Measurements from ENCODE around the gene ERI3.
"Not testable (repeated sequence)": the region's sequence is repeated elsewhere in the genome, so short reads cannot be mapped to it uniquely, and the experiment has no call there.

ERI3 gene

DNA sequence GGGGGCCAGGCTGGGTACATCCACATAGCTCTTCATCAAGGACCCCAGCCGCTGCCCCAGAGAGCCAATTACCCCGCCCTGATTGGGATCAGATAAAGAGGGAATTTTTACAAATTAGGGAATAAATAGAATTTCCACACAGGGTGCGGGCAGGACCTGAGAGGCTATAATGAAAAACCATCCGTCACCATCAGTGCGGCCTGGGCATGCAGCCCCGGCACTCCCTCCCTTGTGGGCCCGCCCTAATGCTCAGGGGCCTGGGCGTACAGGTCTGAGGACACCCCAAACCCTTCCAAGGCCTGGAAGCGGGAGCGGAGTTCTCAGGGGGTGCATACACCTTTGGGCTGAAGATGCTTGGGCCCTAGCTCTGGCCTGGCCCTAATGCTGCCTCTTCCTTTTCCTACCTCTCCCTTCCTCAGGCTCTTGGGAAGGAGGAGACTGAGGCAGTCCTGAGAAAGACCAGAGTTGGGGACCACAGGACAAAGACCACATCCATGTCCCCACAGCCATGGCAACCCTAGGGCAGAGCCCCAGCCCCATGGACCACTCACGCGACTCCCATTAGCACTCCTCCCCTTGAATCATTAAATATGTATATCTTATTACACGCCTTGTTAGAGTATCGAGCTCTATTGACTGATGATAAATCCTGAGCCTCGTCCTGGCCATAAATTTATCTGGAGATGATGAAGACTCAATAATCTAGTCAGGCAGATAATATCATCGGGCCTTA, 125.5 kb downstream of the ERI3 start:
- DNase-seq, result no peak

- no peak for DNase-seq
Measured at GRCh38 chr1:44228218-44228617, 126.8 kb downstream of the ERI3 start.

GRCh38 chr1:44227211-44227610, 127.8 kb downstream of the ERI3 start:
- DNase-seq, result no peak

- DNase-seq, result no peak
Measured at GRCh38 chr1:44225761-44226160, 129.3 kb downstream of the ERI3 start.

GRCh38 chr1:44223187-44223610, 131.9 kb downstream of the ERI3 start:
- no peak for DNase-seq

- no peak for DNase-seq
Measured at GRCh38 chr1:44222397-44223186, 132.5 kb downstream of the ERI3 start.

- DNase-seq, result no peak
Measured at GRCh38 chr1:44221769-44222168, 133.3 kb downstream of the ERI3 start.

- no peak for DNase-seq
Measured at GRCh38 chr1:44220755-44221154, 134.3 kb downstream of the ERI3 start.

DNA sequence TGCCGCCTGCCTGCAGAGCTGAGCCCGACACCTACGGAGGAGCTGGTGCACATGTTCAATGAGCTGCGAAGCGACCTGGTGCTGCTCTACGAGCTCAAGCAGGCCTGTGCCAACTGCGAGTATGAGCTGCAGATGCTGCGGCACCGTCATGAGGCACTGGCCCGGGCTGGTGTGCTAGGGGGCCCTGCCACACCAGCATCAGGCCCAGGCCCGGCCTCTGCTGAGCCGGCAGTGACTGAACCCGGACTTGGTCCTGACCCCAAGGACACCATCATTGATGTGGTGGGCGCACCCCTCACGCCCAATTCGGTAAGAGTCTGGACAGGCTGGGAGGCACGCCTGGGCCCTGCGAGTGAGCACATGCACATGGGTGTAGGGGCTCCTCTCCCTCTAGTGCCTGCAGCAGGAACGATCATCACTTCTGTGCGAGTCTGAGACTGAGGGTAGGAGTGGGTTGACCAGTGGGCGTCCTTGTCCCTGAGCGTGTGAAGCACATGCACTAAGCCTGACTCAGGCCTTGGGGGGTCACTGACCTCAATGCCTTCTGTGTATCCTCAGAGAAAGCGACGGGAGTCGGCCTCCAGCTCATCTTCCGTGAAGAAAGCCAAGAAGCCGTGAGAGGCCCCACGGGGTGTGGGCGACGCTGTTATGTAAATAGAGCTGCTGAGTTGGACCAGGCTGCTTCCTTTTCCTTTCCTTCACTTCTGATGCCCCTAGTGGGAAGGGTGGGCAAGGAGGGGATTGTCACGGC, 134.9 kb downstream of the ERI3 start:
- no peak for DNase-seq

GRCh38 chr1:44219301-44219626, 135.8 kb downstream of the ERI3 start:
- no peak for DNase-seq

DNA sequence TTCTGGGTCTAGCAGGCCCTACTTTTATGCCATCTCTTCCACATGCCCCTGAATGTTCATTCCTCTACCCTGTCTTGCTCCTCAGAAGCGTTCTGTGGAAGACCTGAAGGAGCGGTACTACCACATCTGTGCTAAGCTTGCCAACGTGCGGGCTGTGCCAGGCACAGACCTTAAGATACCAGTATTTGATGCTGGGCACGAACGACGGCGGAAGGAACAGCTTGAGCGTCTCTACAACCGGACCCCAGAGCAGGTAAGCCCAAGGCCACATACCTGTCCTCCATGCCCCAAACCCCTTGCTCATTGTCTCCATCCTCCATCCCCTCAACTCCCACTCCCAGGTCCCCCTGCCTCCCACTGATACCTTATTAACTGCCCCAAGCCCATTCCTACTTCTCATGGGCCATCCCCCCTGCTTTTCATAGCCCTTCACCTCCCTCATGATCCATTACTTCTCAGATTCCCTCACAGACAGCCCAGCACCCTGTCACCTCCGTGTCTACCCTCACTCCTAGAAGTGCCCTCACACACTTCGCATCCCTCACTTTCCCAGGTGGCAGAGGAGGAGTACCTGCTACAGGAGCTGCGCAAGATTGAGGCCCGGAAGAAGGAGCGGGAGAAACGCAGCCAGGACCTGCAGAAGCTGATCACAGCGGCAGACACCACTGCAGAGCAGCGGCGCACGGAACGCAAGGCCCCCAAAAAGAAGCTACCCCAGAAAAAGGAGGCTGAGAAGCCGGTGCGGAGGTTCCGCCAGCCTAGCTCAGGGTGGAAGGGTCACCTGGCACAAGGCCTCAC, 136.4 kb downstream of the ERI3 start:
- no peak for DNase-seq

DNA sequence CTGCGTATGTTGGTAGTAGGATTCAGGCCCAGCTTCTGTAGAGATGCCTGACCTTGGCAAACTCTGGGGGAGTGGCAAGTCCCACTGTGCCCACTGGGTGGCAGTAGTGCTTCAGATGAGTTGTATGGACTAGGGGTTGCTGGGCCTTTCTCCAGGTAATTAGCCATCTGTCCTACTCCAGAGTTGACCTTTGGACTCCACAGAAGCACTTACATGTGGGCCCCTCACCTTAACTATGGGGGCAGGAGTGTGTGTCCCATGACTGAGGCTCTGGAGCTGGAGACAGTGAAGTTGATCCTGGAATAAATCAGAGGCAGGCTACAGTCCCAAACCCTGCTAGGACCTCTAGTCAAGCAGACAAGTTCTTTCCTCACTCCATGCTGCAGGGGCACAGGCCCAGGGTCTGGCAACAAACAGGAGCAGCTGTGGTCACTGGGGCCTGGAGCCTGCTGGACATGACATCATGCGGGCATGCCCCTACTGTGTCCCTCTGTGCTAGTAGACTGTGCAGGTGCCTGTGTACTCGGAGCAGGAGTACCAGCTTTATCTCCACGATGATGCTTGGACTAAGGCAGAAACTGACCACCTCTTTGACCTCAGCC, 137.1 kb downstream of the ERI3 start:
- DNase-seq, result peak; percentile 89

GRCh38 chr1:44213222-44214112, 141.6 kb downstream of the ERI3 start, which contains the start of gene DMAP1:
Gene DMAP1 (plus strand): TSS chr1:44213471. CDS start chr1:44213754, 283 bp downstream.
- DNase-seq, result peak; percentile 95

GRCh38 chr1:44212355-44213221, 142.5 kb downstream of the ERI3 start:
- no peak for DNase-seq

GRCh38 chr1:44210595-44210994, 144.5 kb downstream of the ERI3 start:
- DNase-seq, result no peak

DNA sequence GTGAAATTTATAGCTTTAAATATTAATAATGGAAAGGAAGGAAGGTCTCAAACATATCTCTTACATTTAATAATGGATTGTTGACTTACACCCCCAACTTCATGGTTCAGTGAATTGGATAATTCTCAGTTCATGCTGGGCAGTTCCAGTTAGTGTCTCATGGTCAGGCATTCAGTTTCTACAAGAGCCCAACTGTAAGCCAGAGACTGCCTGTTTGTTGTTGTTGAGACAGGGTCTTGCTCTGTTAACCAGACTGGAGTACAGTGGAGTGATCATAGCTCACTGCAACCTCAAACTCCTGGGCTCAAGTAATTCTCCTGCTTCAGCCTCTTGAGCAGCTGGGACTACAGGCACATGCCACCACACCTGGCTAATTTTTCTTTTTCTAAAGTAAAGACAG, 146.8 kb downstream of the ERI3 start:
- DNase-seq, result no peak

DNA sequence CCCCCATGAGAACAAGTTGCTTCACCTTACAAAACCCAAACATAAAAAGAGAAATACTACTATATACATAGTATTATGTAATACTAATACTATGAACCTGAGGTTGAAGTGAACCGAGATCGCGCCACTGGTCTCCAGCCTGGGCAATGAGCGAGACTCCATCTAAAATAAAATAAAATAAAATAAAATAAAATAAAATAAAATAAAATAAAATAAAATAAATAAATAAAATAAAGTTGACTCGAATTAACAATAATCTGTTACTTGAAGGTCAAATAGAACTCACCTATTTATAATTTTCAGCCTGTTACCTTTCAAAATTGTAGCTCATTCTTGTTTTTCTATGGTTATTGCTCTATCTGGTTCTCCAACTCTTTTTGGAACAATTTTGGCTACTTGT, 148.5 kb downstream of the ERI3 start:
- DNase-seq, result not testable (repeated sequence)

DNA sequence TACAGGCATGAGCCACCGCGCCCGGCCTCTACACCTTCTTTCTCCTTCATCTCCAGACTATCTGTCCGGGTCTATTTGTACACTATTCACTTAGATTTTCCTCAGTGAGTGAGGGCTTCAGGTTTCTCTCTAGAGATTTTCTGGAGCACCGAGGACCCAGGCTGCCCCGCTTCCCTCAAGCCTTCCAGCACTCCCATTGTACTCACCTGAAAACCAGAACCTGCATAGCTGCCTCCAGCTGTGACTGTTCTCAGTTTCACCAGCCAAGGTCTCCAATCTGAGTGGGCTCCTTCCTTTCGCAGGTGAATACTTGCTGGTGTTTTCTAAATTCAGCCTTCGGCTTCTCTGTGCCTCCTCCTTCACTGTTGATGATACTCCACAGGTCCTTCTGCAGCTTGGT, 154.7 kb downstream of the ERI3 start:
- no peak for DNase-seq

- DNase-seq, result no peak
Measured at GRCh38 chr1:44174630-44175029, 180.4 kb downstream of the ERI3 start.
